Measurements from ENCODE around the gene TRPT1.

TRPT1 gene

GRCh38 chr11:64206457-64207255, 19.3 kb downstream of the TRPT1 start, which contains the start of gene FERMT3:
FERMT3 (plus strand) TSS chr11:64206721; CDS start chr11:64207365, 644 bp downstream.
- no peak for DNase-seq

- DNase-seq: peak; percentile 73
These were observed 21.5 kb downstream of the TRPT1 start for GRCh38 chr11:64204464-64204989.

- DNase-seq: no peak
These were observed 21.9 kb downstream of the TRPT1 start for GRCh38 chr11:64204080-64204440.

- no peak for DNase-seq
These were observed 22.4 kb downstream of the TRPT1 start for GRCh38 chr11:64203421-64204079.

GRCh38 chr11:64202992-64203391, 23.0 kb downstream of the TRPT1 start:
- DNase-seq: no peak

- DNase-seq: no peak
These were observed 24.4 kb downstream of the TRPT1 start for GRCh38 chr11:64201543-64201942.

- no peak for DNase-seq
These were observed 27.5 kb downstream of the TRPT1 start for GRCh38 chr11:64198511-64198910.

GRCh38 chr11:64196626-64197025, 29.4 kb downstream of the TRPT1 start:
- no peak for DNase-seq

GRCh38 chr11:64192434-64192833, 33.6 kb downstream of the TRPT1 start:
- DNase-seq: no peak

GRCh38 chr11:64186492-64187165, 39.4 kb downstream of the TRPT1 start:
- DNase-seq: no peak

- DNase-seq: peak; percentile 100
These were observed 40.1 kb downstream of the TRPT1 start, which contains the start of gene STIP1 for GRCh38 chr11:64185693-64186491. STIP1 (plus strand) TSS chr11:64186171; CDS start chr11:64186262, 91 bp downstream.

- peak; percentile 75 for DNase-seq
These were observed 40.8 kb downstream of the TRPT1 start for GRCh38 chr11:64185175-64185692.

GRCh38 chr11:64183890-64184289, 42.1 kb downstream of the TRPT1 start:
- no peak for DNase-seq

GRCh38 chr11:64181506-64182411, 44.2 kb downstream of the TRPT1 start:
- no peak for DNase-seq

- no peak for DNase-seq
These were observed 45.1 kb downstream of the TRPT1 start for GRCh38 chr11:64180891-64181290.

- no peak for DNase-seq
These were observed 46.9 kb downstream of the TRPT1 start for GRCh38 chr11:64178951-64179639.

- no peak for DNase-seq
These were observed 47.8 kb downstream of the TRPT1 start for GRCh38 chr11:64178203-64178602.

- no peak for DNase-seq
These were observed 49.2 kb downstream of the TRPT1 start for GRCh38 chr11:64176751-64177150.
